CD4-positive, alpha-beta T cell treated with Interferon gamma for 1 hour (primary cell): ENCODE data around the gene BHLHE23.

Experiments
- DNase-seq: peaks from one replicate; pipeline ENCODE4 v3.0.0-alpha.2; 2020

BHLHE23 gene

DNA sequence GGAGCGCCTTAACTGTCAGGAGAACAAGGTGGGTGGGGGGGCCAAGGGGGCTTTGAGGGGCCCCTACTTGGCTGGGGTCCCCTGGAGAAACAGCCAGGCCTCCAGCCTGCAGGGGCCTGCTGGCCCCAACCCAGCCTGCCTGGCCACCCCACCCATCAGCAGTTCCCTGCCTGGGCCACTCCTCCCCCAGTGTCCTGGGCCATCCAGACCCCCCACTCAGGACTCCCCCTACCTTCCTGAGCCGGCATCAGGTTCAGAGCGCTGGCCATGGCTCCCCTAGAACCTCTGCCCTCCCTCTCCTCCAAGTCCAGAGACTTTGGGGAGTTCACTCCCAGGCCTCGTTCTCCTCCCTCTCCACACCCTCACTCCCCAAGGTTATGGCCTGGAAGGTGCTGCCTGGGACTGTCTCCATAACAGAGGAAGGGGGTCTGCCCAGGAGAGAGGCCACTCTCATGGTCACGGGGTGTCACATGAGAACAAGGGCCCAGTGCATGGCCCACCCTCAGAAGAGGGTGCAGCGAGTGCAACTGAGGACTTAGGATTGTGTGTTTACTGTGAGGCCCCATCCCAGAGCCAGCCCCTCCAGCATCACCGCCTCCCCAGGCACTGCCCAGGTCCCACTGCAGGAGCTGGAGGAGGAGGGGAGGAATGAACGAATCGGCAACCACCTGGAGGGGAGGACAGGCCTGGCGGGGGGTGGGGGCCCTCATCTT, 48.2 kb downstream of the BHLHE23 start:
- no peak for DNase-seq

- no peak for DNase-seq
These were observed 49.3 kb downstream of the BHLHE23 start for GRCh38 chr20:62957136-62958117.

- DNase-seq: no peak
These were observed 50.2 kb downstream of the BHLHE23 start for GRCh38 chr20:62956387-62957135.
